NCI-H2029 (cell line): ENCODE results near the gene ZNF486.
A peak's percentile ranks its signal among the peaks of the same experiment; 100 is the strongest.
"Not testable (repeated sequence)": the region's sequence is repeated elsewhere in the genome, so short reads cannot be mapped to it uniquely, and the experiment has no call there.

Source experiments
- DNase-seq: peaks from one replicate; lab custom pipeline; 2025; lab: John Stamatoyannopoulos, UW

ZNF486 gene

DNA sequence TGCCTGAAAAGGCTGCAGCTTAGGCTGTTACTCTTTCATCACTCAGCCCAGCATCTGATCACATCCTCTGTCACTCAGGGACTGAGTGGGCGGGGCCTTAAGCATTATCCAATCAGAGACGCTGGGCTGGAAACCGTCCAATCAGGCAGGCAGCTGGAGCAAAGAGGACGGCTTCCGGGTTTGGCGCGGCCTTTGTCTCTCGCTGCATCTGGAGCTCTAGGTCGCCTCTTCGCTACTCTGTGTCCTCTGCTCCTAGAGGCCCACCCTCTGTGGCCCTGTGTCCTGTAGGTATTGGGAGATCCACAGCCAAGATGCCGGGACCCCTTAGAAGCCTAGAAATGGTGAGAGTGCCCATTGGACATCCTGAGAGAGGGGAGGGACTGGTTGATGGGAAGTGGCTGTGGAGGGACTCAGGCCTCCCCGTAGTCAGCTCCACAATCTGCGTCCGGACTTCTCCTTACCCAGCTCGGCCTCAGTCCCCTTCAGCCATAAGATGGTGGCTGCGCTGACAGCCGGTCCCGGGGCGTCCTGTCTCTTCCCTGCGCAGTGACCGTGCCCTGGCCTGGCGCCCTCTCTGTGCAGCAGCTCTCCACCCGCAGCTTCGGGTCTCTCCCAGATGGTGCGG, at the start of gene ZNF486:
ZNF486 (plus strand) TSS at position 195 of the 625 bp plus-strand sequence; CDS start at position 312, 117 bp downstream.
- DNase-seq, result peak; percentile 97

DNA sequence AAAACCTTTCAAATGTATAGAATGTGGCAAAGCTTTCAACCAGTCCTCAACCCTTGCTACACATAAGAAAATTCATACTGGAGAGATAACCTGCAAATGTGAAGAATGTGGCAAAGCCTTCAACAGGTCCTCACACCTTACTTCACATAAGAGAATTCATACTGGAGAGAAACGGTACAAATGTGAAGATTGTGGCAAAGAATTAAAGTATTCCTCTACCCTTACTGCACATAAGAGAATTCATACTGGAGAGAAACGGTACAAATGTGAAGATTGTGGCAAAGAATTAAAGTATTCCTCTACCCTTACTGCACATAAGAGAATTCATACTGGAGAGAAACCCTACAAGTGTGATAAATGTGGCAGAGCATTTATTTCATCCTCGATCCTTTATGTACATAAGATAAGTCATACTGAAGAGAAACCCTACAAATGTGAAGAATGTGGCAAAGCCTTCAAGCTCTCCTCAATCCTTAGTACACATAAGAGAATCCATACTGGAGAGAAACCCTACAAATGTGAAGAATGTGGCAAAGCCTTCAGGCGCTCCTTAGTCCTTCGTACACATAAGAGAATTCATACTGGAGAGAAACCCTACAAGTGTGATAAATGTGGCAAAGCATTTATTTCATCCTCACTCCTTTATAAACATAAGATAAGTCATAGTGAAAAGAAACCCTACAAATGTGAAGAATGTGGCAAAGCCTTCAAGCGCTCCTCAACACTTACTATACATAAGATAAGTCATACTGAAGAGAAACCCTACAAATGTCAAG, 48.8 kb upstream of the ZNF486 start:
- not testable (repeated sequence) for DNase-seq

DNA sequence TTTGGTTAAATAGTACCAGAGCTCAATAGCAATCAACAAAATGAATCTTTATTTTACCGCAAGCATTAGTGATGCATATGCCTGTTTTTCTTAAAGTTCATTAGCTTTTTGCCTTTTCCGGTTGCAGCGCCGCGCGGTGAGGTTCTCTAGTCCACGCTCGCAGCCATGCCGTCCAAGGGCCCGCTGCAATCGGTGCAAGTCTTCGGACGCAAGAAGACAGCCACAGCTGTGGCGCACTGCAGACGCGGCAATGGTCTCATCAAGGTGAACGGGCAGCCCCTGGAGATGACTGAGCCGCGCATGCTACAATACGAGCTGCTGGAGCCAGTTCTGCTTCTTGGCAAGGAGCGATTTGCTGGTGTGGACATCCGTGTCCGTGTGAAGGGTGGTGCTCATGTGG, 42.1 kb upstream of the ZNF486 start:
- no peak for DNase-seq

DNA sequence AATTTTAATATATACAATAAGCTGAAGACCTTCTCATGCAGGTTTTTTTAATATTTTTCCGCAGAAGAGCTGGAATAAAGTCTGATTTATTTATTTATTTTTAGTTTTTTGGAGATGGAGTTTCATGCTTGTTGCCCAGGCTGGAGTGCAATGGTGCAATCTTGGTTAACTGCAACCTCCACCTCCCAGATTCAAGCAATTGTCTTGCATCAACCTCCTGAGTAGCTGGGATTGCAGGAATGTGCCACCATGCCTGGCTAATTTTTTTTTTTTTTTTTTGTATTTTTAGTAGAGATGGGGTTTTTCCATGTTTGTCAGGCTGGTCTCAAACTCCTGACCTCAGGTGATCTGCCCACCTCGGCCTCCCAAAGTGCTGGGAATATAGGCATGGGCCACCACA, 34.1 kb upstream of the ZNF486 start:
- not testable (repeated sequence) for DNase-seq

DNA sequence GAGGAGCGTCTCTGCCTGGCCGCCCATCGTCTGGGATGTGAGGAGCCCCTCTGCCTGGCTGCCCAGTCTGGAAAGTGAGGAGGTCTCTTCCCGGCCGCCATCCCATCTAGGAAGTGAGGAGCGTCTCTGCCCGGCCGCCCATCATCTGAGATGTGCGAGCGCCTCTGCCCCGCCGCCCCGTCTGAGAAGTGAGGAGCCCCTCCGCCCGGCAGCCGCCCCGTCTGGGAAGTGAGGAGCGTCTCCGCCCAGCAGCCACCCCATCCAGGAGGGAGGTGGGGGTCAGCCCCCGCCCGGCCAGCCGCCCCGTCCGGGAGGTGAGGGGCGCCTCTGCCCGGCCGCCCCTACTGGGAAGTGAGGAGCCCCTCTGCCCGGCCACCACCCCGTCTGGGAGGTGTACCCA, 29.3 kb upstream of the ZNF486 start:
- DNase-seq, result not testable (repeated sequence)

DNA sequence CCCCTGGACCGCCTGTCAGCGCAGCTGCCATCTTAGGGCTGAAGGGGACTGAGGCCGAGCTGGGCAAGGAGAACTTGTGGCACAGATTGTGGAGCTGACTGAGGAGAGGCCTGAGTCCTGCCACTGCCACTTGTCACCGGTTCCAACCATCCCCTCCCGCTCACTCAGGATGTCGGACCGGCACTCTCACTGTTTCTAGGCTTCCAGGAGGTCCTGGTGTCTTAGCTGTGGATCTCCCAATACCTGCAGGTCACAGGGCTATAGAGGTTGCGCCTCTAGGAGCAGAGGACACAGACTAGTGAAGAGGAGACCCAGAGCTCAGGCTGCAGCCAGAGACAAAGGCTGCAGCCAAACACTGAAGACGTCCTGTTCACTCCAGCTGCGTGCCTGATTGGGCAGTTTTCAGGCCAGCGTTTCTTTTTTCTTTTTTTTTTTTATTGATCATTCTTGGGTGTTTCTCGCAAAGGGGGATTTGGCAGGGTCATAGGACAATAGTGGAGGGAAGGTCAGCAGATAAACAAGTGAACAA, 15.3 kb upstream of the ZNF486 start:
- no peak for DNase-seq

DNA sequence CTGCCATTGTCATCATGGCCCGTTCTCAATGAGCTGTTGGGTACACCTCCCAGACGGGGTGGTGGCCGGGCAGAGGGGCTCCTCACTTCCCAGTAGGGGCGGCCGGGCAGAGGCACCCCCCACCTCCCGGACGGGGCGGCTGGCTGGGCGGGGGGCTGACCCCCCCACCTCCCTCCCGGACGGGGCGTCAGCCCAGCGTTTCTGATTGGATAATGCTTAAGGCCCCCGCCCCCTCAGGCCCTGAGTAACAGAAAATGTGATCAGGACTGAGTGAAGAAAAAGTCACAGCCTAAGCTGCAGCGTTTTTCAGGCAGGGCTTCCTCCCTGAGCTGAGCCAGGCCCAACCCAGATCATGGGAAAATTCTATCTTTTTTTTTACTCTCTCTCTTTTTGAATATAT, 14.5 kb upstream of the ZNF486 start:
- not testable (repeated sequence) for DNase-seq

DNA sequence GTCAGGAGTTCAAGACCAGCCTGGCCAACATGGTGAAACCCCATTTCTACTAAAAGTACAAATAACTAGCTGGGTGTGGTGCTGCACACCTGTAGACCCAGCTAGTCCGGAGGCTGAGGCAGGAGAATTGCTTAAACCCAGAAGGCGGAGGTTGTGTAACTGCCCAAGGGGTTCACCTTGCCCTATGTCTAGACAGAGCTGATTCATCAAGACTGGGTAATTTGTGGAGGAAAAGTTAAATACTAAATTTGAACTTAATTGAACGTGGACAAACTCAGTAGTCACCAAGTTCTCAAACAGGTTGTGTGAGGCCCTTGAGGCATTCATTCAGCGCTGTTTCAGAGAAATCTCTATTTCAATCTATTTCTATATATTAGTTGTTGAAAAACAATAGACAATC, 13.7 kb upstream of the ZNF486 start:
- DNase-seq, result no peak

DNA sequence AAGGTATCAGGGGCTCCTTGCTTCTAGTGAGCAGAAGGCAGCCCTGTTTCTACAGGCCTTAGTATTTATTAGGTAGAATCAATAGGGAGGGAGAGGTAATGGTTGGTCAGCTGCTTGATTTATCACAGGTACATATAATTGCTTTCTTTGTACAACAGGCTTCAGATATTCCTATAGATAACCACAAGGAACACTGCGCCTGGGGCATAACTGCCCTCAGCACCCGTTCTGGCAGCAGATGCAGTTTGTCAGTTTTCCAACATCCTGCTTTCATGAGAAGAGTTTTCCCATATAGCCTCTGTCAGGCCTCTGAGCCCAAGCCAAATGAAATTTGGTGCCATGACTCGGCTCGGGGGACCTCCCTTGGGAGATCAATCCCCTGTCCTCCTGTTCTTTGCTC, 12.4 kb upstream of the ZNF486 start:
- DNase-seq, result no peak

DNA sequence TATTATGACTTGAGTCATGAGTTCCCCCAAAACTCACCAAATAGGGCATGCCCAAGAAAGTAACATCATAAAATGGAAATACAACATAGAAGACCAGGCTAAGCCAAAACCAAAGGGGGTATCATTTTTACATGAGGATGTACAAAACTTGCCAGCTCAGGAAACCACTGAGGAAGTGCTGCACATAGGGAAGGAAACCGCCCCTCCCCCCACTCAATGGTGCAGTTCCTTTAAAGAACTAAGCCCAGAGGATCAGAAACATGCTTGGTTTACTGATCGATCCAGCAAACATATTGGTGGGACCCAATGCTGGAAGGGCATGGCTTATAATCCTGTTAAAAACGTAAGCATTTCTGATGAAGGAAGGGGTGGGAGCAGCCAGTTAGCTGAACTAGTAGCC, 4.2 kb upstream of the ZNF486 start:
- DNase-seq, result no peak

DNA sequence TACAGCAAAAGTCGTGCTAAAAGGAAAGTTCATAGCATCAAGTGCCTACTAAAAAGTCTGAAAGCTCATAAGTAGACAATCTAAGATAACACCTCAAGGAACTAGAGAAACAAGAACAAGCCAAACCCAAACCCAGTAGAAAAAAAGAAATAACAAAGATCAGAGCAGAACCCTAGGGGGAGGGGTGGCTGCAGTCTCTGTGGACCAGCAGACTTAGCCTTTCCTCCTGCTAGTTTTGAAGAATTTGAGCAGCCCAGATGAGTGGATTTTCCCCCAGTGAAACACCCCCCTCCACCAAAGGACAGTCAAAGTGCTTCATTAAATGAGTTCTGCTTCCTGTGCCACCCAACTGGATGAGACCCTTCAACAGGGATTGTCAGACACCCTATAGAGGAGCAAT, 2.6 kb upstream of the ZNF486 start:
- DNase-seq, result no peak

DNA sequence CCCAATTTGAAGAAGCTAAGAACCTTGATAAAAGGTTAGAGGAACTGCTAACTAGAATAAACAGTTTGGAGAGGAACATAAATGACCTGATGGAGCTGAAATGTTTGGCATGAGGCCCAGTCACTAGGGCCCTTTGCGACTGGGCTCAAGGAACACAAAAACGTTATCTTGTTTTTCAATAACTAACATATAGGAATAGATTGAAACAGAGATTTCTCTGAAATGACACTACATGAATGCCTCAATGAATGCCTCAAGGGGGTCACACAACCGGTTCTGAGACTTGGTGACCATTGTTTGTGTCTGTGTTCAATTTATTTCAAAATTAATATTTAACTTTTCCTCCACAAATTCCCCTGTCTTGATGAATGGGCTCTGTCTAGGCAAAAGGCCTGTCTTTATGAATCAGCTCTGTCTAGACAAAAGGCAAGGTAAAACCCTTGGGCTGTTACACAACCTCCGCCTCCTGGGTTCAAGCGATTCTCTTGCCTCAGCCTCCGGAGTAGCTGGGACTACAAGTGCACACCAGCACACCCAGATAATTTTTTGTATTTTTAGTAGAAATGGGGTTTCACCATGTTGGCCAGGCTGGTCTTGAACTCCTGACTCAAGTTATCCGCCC, 932 bp upstream of the ZNF486 start:
- DNase-seq, result no peak

DNA sequence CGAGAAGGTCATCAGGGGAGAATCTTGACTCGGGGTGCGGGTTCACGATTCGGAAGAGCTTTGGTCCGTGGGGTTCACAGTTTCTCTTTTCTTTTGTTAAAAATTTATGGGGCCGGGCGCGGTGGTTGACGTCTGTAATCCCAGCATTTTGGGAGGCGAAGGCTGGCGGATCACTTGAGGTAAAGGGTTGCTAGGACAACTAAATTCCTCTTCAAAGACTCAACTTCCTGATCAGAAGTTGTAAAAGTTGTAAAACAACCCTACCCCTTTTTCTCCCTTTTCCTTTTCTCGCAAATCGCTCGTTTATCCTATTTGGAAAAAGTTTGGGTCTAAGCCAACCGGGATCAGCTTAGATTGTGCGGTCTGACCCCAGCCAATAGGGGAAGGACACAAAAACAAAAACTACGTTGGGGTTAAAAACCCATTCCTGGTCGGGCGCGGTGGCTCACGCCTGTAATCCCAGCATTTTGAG, 673 bp downstream of the ZNF486 start:
- no peak for DNase-seq

DNA sequence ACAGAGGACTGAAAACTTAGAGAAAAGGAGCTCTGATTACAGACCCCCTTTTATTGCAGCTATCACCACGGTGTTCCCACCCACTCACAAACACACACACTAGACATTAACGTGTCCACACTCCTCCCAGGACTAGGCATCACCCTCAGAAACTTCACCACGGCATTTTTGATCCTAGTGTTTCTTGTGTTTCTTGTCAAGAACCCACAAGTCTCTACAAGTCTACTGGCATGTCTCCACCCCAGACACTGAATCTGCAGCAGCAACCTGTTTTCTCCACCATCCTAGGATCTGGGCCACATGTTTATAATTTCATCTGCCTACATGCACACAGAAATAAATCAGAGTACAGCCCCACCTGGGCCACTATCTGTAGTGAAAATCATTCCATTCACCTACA, 4.3 kb downstream of the ZNF486 start:
- no peak for DNase-seq

DNA sequence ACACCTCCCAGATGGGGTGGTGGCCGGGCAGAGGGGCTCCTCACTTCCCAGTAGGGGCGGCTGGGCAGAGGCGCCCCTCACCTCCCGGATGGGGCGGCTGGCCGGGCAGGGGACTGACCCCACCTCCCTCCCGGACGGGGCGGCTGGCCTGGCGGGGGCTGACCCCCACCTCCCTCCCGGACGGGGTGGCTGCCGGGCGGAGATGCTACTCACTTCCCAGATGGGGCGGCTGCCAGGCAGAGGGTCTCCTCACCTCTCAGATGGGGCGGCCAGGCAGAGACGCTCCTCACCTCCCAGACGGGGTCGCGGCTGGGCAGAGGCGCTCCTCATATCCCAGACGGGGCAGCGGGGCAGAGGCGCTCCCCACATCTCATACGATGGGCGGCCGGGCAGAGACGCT, 8.8 kb downstream of the ZNF486 start:
- DNase-seq, result not testable (repeated sequence)

DNA sequence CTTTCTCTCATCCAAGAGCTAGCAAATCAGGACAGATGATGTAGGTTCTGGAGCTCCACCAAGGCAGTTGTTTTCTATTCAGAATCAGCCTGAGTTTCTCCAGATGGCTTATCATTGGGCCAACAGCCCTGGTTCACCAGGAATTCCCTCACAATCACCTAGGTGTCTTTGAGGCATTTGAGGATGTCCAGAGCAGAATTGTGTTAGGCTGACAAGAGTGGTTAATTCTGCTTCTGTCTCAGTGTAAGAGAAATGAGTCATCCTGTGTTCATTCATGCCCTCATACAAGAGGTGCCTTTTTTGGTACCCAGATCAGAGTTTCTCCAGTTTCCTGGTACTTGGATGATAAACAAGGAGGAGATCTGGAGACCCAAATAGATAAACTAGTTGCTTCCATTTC, 12.9 kb downstream of the ZNF486 start:
- not testable (repeated sequence) for DNase-seq

DNA sequence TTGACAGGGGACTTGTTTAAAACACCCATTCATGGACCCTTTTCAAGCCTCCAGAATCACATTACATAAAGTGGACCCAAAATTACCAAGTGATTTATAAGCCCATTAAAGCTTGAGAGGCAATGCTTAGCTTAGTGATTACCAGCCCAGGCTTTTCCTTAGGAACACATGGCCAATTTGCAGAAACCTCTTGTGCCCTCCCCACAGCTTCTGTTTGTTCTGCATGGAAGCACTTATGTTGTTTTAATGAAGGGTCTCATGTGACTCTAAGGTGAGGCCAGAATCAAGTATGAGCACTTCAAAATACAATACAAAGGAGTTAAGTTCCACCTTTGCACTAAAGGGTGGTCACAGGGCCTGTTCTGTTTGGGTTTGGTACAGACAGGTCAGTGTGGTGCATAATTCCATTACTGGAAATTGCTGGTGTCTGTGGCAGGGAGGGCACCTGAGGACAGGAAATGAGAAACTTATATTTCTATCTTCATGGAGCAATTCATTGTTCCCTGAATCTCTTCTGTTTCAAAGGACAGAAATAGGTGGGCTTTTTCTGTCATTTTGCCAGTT, 15.3 kb downstream of the ZNF486 start:
- peak; percentile 86 for DNase-seq

DNA sequence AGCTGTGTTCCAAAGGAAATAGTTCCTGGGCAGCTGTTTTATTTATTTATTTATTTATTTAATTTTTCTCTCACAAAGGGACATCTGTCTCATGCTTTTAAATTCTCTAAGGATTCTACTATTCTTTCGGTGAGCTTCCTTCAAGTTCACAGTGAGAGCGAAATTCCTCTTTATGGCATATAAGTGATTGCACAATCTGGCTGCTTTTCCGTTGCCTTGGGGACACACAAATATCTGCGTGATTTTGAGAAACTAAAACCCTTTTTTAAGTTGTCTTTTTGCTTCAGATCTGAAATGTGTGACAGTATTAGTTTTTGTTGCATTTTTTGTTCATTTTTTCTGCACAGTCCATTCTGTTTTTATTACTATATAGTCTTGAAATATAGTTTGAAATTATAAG, 19.2 kb downstream of the ZNF486 start:
- no peak for DNase-seq

DNA sequence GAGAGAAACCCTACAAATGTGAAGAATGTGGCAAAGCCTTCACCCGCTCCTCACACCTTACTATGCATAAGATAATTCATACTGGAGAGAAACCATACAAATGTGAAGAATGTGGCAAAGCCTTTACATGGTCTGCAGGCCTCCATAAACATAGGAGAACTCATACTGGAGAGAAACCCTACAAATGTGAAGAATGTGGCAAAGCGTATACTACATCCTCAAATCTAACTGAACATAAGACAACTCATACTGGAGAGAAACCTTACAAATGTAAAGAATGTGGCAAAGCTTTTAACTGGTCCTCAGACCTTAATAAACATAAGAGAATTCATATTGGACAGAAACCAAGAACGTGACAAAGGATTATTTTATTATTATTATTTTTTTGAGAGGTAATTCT, 30.7 kb downstream of the ZNF486 start:
- no peak for DNase-seq

DNA sequence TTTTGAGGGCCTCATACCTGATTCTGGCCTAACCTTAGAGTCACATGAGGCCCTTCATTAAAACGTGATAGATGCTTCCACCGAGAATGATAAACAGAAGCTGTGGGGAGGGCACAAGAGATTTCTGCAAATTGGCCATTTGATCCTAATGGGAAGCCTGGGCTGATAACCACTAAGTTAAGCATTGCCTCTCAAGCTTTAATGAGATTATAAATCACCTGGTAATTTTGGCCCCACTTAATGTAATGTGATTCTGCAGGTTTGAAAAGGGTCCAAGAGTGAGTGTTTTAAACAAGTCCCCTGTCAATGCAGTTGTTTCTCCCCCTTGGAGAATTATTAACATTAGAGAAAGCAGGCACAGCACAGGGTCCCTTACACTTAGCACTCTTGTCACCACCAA, 42.0 kb downstream of the ZNF486 start:
- no peak for DNase-seq

DNA sequence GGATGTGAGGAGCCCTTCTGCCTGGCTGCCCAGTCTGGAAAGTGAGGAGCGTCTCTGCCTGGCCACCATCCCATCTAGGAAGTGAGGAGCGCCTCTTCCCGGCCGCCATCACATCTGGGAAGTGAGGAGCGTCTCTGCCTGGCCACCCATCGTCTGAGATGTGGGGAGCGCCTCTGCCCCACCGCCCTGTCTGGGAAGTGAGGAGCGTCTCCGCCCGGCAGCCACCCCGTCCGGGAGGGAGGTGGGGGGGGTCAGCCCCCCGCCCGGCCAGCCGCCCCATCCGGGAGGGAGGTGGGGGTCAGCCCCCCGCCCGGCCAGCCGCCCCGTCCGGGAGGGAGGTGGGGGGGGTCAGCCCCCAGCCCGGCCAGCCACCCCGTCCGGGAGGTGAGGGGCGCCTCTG, 47.4 kb downstream of the ZNF486 start:
- not testable (repeated sequence) for DNase-seq

DNA sequence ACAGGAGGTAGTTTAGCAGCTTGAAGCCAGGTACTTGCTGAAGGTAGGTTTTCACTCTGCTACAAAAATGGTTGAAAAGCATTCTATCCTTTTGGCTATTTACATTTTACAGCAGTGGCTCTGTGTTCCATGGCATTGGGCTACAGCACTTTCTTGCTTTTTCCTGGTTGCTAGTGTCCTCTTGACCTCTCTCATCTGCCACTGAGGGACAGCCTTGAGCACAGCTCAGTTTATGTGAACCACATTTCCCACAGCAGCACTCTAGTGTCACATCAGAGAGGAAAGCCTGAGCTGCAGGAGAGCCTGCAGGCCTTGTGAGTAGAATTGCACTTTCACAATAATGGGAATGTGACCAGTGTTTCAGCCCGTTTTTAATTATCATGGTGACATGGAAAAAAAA, 54.6 kb downstream of the ZNF486 start:
- DNase-seq, result not testable (repeated sequence)

DNA sequence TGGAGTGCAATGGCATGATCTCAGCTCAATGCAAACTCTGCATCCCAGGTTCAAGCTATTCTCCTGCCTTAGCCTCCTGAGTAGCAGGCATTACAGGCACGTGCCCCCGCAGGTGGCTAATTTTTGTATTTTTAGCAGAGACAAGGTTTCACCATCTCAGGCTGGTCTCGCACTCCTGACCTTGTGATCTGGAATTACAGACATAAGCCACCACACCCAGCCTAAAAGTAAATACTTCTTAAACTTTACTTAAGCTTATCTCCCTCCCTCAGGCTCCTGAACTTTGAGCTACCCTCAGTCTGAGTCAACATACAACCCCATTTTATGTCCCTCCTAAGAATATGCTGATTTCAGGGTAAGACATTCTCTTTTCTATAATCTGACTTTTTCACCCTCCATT, 66.1 kb downstream of the ZNF486 start:
- DNase-seq, result no peak
